T-helper 1 cell treated with Interleukin-12 subunit alpha and Interleukin-12 subunit beta and Interleukin-4 antibody, amounts not matched to agents 30 ng/mL and 1 ng/mL, for 36 hours (primary cell): ENCODE data around the gene CRYBG3. TPM values are rescaled to one million over a fixed set of nuclear protein-coding genes. Genes with fewer than 3 reads are reported as not detected.

ENCODE experiments used
- intact Hi-C: fragments of 100-400 bp; cut with micrococcal nuclease; formaldehyde crosslinking; loops from one replicate; pipeline ENCODE4 v1.15.1; 2024
- total RNA-seq: library from RNA; stranded (reverse); gene quantifications from 2 replicates; pipeline ENCODE4 v1.2.3, GENCODE V29; 2022

The CRYBG3 gene
- total RNA-seq, 1 donor from 2014 or later = 10.7 TPM

- intact Hi-C loops = loop anchor here (1.0 to 5.0 kb wide), 8 partner anchors 52 to 931 kb away; partner anchors contain the start of genes ARL6, CLDND1, CPOX and DCBLD2
These were observed 149.3 kb downstream of the CRYBG3 start for GRCh38 chr3:97970956-97971620.

DNA sequence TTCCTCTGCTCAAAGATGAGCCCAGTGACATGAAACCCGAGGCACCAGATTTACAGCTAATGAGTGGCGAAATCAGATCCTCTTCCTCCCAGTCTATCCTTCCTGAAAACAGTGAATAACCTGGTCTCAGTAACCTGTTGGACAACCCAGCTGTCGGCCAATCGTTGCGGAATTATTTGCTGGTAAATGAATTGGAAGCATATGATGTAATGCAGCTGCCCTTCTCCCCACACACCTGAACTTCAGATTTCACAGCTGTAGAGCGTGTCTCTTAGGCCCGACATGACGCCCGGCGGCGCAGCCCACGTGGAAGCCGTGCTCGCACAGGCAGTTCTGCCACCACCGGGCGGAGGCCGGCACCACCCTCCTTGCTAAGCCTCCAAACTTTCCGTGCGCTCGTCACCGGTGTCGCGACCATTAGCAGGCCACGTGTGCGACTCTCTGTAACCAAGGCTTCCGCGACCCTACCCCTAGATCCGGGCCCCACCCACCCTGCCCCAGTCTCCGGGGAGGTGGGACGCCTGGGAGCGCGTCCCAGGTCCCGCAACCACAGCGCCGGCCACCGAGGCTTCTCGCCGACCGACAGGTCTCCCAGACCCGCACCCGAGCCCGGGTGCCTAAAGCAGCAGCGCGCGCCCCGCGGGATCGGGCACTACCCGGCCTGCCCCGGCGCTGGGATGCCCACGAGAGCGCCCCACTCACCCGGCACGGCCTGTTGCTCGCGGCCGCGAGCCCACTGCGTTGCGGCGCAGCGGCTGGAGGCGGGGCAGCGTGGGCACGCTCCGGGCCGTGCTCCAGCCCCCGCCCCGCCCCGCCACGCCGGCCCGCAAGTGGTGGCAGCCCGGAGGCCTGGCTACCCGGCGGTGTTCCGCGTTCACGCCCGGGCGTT lies 150.1 kb downstream of the CRYBG3 start, which contains the start of gene RIOX2:
Gene RIOX2 (minus strand): TSS at position 753 of the 889 bp plus-strand sequence. CDS start 4,838 bp downstream, outside the sequence.
- intact Hi-C loops = loop anchor here (1.0 to 5.0 kb wide), 13 partner anchors 9 to 930 kb away; partner anchors contain the start of genes ARL6, CLDND1, CPOX and DCBLD2

DNA sequence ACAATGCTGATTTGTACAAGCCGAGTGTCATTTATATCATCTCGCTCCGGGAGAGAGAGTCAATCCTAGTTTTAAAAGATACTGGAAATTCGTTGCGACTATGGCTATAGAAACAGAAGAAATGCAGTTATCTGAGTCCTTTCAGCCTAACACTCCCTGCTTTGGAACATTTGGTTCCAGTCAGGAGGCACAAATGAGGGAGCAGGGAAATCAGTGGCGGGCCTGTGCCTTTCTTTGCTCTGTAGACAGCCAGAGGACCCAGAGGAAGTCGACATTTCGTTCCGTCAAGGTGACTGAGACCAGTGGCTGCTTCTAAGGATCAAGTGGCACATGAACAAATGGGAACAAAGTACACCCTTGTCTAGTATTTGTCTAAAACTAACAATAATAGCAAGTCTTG lies 151.2 kb downstream of the CRYBG3 start:
- intact Hi-C loops = loop anchor here (1.0 to 5.0 kb wide), 7 partner anchors 8 to 929 kb away; partner anchors contain the start of genes CLDND1 and DCBLD2

- intact Hi-C loops = loop anchor here (5.0 kb wide), 2 partner anchors 547 to 927 kb away; partner anchors contain the start of genes CLDND1 and DCBLD2
These were observed 153.2 kb downstream of the CRYBG3 start for GRCh38 chr3:97974996-97975395.

- intact Hi-C loops = no loop called here
These were observed 153.7 kb downstream of the CRYBG3 start for GRCh38 chr3:97975466-97975865.

DNA sequence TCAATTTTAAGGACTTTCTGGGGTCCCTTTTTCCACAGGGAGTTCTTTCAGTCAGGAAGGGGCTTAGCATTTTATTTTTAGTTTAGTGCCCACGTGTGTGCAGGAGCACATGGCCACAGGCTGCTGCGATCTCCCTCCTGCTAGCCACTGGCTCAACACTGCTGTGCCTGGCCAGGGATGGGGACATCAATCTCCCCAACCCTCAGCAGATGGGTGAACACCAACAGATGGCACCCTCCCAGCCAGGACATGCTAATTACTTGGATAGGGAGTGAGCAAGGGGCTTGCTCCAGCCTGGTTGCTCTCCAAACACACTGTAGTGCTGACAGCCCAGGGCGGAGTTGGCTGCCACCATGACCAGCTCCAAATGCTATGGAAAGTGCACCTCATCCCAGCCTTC lies 157.8 kb downstream of the CRYBG3 start:
- intact Hi-C loops = no loop called here

DNA sequence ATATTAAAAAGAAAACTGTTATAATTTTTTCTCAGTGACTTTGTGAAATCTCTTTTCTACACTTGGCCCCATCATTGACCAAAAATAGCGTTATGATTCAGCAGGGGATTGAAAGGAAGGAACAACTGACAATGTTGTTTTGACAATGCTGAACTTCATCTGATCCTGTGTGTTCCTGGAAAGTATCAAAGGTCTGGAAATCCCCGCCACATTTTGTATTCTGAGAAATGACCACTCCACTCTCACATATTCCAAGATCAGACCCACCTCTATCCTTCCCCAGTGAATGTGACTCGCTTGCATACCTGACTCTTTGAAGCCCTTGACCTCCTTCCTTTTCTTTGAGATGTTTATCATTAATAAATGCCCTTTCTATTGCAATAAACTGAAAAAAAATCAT lies 160.1 kb downstream of the CRYBG3 start:
- intact Hi-C loops = loop anchor here (1.0 to 2.0 kb wide), 4 partner anchors 9 to 575 kb away; partner anchors contain the start of gene RIOX2

- intact Hi-C loops = loop anchor here (2.0 kb wide), 2 partner anchors 15 to 573 kb away; no protein-coding TSS in a partner anchor
These were observed 162.2 kb downstream of the CRYBG3 start for GRCh38 chr3:97983933-97984491.

GRCh38 chr3:97987306-97987705 lies 165.5 kb downstream of the CRYBG3 start:
- intact Hi-C loops = no loop called here

- intact Hi-C loops = no loop called here
These were observed 167.2 kb downstream of the CRYBG3 start for GRCh38 chr3:97988784-97989568.

DNA sequence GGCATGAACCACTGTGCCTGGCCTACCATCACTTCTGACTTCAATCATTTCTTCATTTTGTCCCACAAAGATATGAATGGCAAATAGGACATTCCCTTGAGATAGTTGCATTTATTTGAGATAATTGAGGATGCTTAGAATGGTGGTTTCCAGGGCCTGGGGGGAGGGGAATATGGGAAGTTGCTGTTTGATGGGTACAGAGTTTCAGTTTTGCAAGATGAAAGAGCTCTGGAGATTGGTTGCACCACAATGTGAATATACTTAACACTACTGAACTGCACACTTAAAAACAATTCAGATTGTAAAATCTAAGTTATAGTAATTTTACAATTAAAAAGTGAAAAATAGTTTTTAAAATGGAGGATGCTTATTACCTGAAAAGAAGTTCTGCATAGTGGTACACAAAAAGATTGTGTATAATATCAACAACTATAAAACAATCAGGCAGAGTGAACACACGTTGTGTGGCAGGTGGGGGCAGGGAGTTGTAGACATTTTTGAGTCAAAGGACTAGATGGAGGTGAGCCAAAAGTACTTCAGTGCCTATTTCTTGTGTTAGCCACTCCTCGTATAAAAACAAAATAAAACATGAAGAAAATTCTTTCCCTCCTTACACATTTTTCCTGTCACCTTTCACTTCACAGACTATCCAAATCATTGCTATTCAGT lies 168.9 kb downstream of the CRYBG3 start:
- intact Hi-C loops = loop anchor here (1.0 kb wide), 3 partner anchors 8 to 18 kb away; partner anchors contain the start of gene RIOX2

GRCh38 chr3:97991293-97991682 lies 169.5 kb downstream of the CRYBG3 start:
- intact Hi-C loops = loop anchor here (1.0 kb wide), 3 partner anchors 9 to 19 kb away; partner anchors contain the start of gene RIOX2

- intact Hi-C loops = no loop called here
These were observed 170.8 kb downstream of the CRYBG3 start for GRCh38 chr3:97992547-97993173.

DNA sequence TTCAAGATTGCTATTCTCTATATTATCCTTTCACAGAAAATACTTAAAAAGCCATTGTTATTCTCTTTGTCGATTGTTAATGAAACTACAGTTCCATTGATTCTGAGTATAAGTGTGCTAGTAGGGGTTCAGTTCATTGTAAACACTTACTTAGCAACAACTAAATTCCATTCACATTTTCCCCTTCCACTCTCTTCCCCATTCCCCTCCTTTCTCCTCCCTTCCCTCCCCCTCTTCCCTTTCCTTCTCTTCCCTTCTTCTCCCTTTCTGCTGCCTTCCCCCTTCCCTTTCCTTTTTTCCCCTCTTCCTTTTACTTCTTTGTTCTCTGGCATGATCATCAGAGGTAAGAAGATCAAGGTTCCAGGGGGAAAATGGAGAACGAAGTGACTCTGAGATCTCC lies 171.7 kb downstream of the CRYBG3 start:
- intact Hi-C loops = no loop called here

DNA sequence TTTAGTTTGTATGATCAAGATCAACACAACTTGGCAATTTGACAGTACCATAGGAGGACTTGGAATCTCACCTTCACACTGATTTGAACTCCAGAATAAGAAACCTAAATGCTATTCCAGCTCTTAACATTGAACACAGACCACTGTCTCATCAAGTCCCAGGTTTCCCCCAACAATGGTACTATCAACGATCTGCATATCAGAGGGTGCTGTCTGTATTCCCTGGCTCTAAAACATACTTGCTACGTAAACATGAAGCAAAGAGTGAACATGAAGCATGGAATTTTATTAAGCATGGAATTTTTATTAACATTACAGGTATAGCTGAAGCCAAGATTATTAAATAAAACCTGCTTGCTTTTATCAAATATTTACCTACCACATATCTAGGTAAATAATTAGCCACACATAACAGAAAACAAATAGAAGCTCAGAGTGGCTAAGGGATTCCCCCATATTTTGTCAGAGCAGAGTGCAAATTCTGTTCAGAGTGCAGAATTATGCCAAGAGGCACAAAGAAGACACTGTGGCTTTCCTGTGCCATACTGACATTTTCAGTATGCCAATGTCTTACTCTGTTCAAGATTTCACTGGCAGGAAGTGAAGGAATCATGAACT lies 172.6 kb downstream of the CRYBG3 start:
- intact Hi-C loops = no loop called here
